IMR-90 (cell line): ENCODE results near the gene RSRC1. TPM values are rescaled to one million over a fixed set of nuclear protein-coding genes. Genes with fewer than 3 reads are reported as not detected.

Experiments
- ATAC-seq: fragments of 200-7000 bp; cut with Tn5 transposase; 2 replicates; pipeline ENCODE4 v1.9.1; 2020; ENCODE audit warnings: low read depth, mild to moderate bottlenecking, moderate library complexity
- BruUV-seq: library from RNA; stranded (reverse); fragments of 400-500 nt; replicated peaks from 2 replicates; lab custom pipeline; 2021; lab: Mats Ljungman, UMichigan
- CTCF ChIA-PET: fragments of 300-600 bp; formaldehyde crosslinking; extraction: SDS; loops from one replicate; lab custom pipeline; 2021; ENCODE audit warnings: antibody characterized with exemption; lab: Yijun Ruan, JAX
- POLR2A ChIA-PET: fragments of 300-600 bp; sonication (Branson Sonifier 250); formaldehyde crosslinking; loops from one replicate; lab custom pipeline; 2022; ENCODE audit warnings: antibody characterized with exemption; ENCODE audit not compliant: unreplicated experiment; lab: Charles Lee
- DNase-seq: peaks from one replicate; pipeline ENCODE4 v3.0.0; 2013
- H2AFZ ChIP-seq: replicated peaks from 2 replicates; pipeline ENCODE3; 2013; ENCODE audit warnings: low read length, mild to moderate bottlenecking; ENCODE audit not compliant: poor library complexity
- H2AK5ac ChIP-seq: 2 replicates; pipeline ENCODE4 v1.6.1; 2013; ENCODE audit warnings: low read depth, low read length, inconsistent platforms
- H2AK9ac ChIP-seq: replicated peaks from 2 replicates; pipeline ENCODE3; 2013; ENCODE audit warnings: mild to moderate bottlenecking, low read depth, low read length, moderate library complexity; ENCODE audit not compliant: poor library complexity
- H2BK120ac ChIP-seq: 2 replicates; pipeline ENCODE4 v1.6.1; 2013; ENCODE audit warnings: low read depth, low read length, inconsistent platforms
- H2BK15ac ChIP-seq: 3 replicates; pipeline ENCODE4 v1.6.1; 2013; ENCODE audit warnings: low read depth, low read length, inconsistent platforms
- H2BK20ac ChIP-seq: 2 replicates; pipeline ENCODE4 v1.6.1; 2013; ENCODE audit warnings: low read depth, mild to moderate bottlenecking, inconsistent platforms, low read length, moderate library complexity
- H2BK5ac ChIP-seq: 2 replicates; pipeline ENCODE4 v1.6.1; 2013; ENCODE audit warnings: mild to moderate bottlenecking, low read depth, low read length, inconsistent platforms; ENCODE audit not compliant: poor library complexity, severe bottlenecking
- H3K14ac ChIP-seq: replicated peaks from 2 replicates; pipeline ENCODE4 v1.6.1; 2013; ENCODE audit warnings: low read depth, low read length, inconsistent platforms
- H3K18ac ChIP-seq: 2 replicates; pipeline ENCODE4 v1.6.1; 2013; ENCODE audit warnings: low read depth, low read length, control low read depth
- H3K23ac ChIP-seq: 2 replicates; pipeline ENCODE4 v1.6.1; 2013; ENCODE audit warnings: low read depth, low read length, inconsistent platforms
- H3K27ac ChIP-seq: 2 replicates; pipeline ENCODE4 v1.5.1; 2013; ENCODE audit warnings: mild to moderate bottlenecking, control low read depth, low read length; ENCODE audit not compliant: insufficient read depth
- H3K27me3 ChIP-seq: 2 replicates; pipeline ENCODE4 v1.6.1; 2013; ENCODE audit warnings: low read length; ENCODE audit not compliant: control insufficient read depth, insufficient read depth
- H3K36me3 ChIP-seq: 2 replicates; pipeline ENCODE4 v1.6.1; 2013; ENCODE audit warnings: low read length, mixed read lengths; ENCODE audit not compliant: control insufficient read depth, insufficient read depth
- H3K4ac ChIP-seq: 2 replicates; pipeline ENCODE4 v1.6.1; 2013; ENCODE audit warnings: low read depth, low read length, inconsistent platforms
- H3K4me1 ChIP-seq: 2 replicates; pipeline ENCODE4 v1.6.1; 2013; ENCODE audit warnings: low read length, mixed read lengths; ENCODE audit not compliant: control insufficient read depth, insufficient read depth
- H3K4me2 ChIP-seq: 2 replicates; pipeline ENCODE4 v1.6.1; 2013; ENCODE audit warnings: low read depth, mild to moderate bottlenecking, control low read depth, low read length, moderate library complexity
- H3K4me3 ChIP-seq: 2 replicates; pipeline ENCODE4 v1.5.1; 2013; ENCODE audit warnings: low read depth, mild to moderate bottlenecking, control low read depth, low read length, moderate library complexity; ENCODE audit not compliant: insufficient read depth
- H3K56ac ChIP-seq: 2 replicates; pipeline ENCODE4 v1.6.1; 2013; ENCODE audit warnings: low read length, inconsistent platforms; ENCODE audit not compliant: insufficient read depth; ENCODE audit errors: extremely low read depth
- H3K79me1 ChIP-seq, 2 experiments: 2 replicates each; pipeline ENCODE4 v1.6.1; 2013; ENCODE audit warnings: low read length in 2 of 2, inconsistent platforms in 1 of 2, low read depth in 1 of 2
- H3K9ac ChIP-seq: 2 replicates; pipeline ENCODE4 v1.6.1; 2013; ENCODE audit warnings: low read depth, low read length, control low read depth
- H3K9me1 ChIP-seq: 2 replicates; pipeline ENCODE4 v1.6.1; 2013; ENCODE audit warnings: low read length, inconsistent platforms; ENCODE audit not compliant: insufficient read depth
- H3K9me3 ChIP-seq: 2 replicates; pipeline ENCODE4 v1.6.1; 2013; ENCODE audit warnings: low read length; ENCODE audit not compliant: control insufficient read depth, insufficient read depth
- H4K20me1 ChIP-seq: 2 replicates; pipeline ENCODE4 v1.6.1; 2013; ENCODE audit warnings: low read length, inconsistent platforms; ENCODE audit not compliant: insufficient read depth
- H4K5ac ChIP-seq: 2 replicates; pipeline ENCODE4 v1.6.1; 2013; ENCODE audit warnings: mild to moderate bottlenecking, low read depth, low read length, control low read depth
- H4K8ac ChIP-seq, 2 experiments: 2 replicates each; pipeline ENCODE4 v1.6.1; 2013; ENCODE audit warnings: low read depth in 2 of 2, low read length in 2 of 2, control low read depth in 1 of 2, inconsistent platforms in 1 of 2
- H4K91ac ChIP-seq: 2 replicates; pipeline ENCODE4 v1.6.1; 2013; ENCODE audit warnings: low read depth, low read length, inconsistent platforms; ENCODE audit not compliant: insufficient read depth
- FOS ChIP-seq: fragments of 150-350 bp; IDR thresholded peaks from 2 replicates; pipeline ENCODE4 v1.6.1; 2016; ENCODE audit warnings: low read depth, low read length
- SMC3 ChIP-seq: fragments of 150-350 bp; IDR thresholded peaks from 2 replicates; pipeline ENCODE4 v1.6.1; 2016; ENCODE audit warnings: low read depth, mild to moderate bottlenecking, antibody characterized with exemption, low read length, moderate library complexity
- WGBS, 2 experiments: methylation state at CpG; one replicate each; pipeline versions ENCODE4 v1.1.5 to v1.1.7; 2013; ENCODE audit warnings: missing lambda C conversion rate in 2 of 2; ENCODE audit not compliant: insufficient read length in 1 of 2; ENCODE audit errors: extremely low coverage in 2 of 2; 5-methylcytosine and 5-hydroxymethylcytosine counted together
- dilution Hi-C: fragments of 300-500 bp; cut with HindIII; formaldehyde crosslinking; loops from one replicate; pipeline ENCODE4 v1.14.3; 2018; ENCODE audit warnings: low sequenced_read_pairs; ENCODE audit not compliant: unreplicated experiment
- in situ Hi-C: fragments of 300-500 bp; cut with MboI; formaldehyde crosslinking; loops from 3 replicates; pipeline ENCODE4 v1.14.3; 2019; ENCODE audit warnings: low sequenced_read_pairs, inconsistent platforms, mixed read lengths
- intact Hi-C: fragments of 100-400 bp; cut with micrococcal nuclease; formaldehyde crosslinking; loops from 2 replicates; pipeline ENCODE4 v1.10.0; 2022
- polyA plus RNA-seq, 3 experiments: library from polyadenylated mRNA; depleted of rRNA; stranded (reverse); fragments of >200 nt; gene quantifications; 2 replicates each; pipeline ENCODE4 v1.2.3, GENCODE V29; 2012; ENCODE audit warnings: low replicate concordance in 1 of 3
- total RNA-seq: library from RNA; depleted of rRNA; stranded (reverse); fragments of >200 nt; gene quantifications from 2 replicates; pipeline ENCODE4 v1.2.3, GENCODE V29; 2012

The RSRC1 gene
- total and polyA plus RNA-seq, 2 of the 4 experiments (the other 2 are of a cell fraction): 3.8 to 41.8 TPM

DNA sequence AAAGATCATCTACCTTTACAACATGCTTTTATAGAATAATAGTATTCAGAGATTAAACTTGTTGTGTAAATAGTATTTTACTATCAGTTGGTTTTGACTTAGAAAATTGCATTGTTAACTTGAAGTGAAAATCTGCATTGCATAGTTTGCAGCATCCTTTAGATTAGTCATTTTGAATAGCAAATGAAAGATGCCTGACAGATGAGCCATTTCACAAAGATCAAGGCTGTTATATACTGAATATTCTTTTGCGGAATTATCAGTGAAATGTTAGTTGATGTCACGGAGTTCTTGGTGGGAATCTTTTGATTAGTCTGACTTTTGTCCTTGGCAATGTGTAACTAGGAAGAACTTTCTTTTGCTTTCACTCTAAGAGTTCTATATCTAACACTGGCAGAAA is 24.5 kb downstream of the RSRC1 start:
- Histone ChIP-seq H3K23ac (no peak overlapping the region), H3K9me3 (no peaks in the 10 kb centered on the region), H3K18ac (no peak overlapping the region), H4K8ac (no peak overlapping the region), H4K91ac (no peak overlapping the region), H3K4me3 (no peak overlapping the region), H3K79me1 (peaks cover 4 to 5% of the 10 kb centered on the region in 2 experiments; a peak in 3 of 4 replicates), H3K4me2 (no peak overlapping the region), H3K9me1 (no peaks in the 10 kb centered on the region), H2BK5ac (no peak overlapping the region), H3K36me3 (no peaks in the 10 kb centered on the region), H2BK120ac (no peak overlapping the region), H3K9ac (no peak overlapping the region), H3K27me3 (no peaks in the 10 kb centered on the region), H3K27ac (no peak overlapping the region), H3K4ac (no peak overlapping the region), H3K56ac (no peak overlapping the region), H3K14ac (no peak overlapping the region), H3K4me1 (no peaks in the 10 kb centered on the region), H2AK5ac (no peak overlapping the region), H2BK20ac (no peak overlapping the region), H2BK15ac (no peak overlapping the region), H4K20me1 (no peaks in the 10 kb centered on the region), H2AK9ac (no peak overlapping the region), H2AFZ (no peak overlapping the region), H4K5ac (no peak overlapping the region)
- no TSS peak for BruUV-seq
- DNase-seq (peak; percentile 5), ATAC-seq (no peak)
- intact Hi-C loops (no loop called here), dilution Hi-C loops (no loop called here), in situ Hi-C loops (no loop called here)
- ChIA-PET POLR2A (no interaction called here), CTCF (no interaction called here)
- WGBS, 2 experiments: no CpG with 5 or more reads among the region's 2 CpGs
- TF ChIP-seq FOS (no peak), SMC3 (no peak)
